ENCODE data around the gene PITPNM1. TPM values are rescaled to one million over a fixed set of nuclear protein-coding genes. Genes with fewer than 3 reads are reported as not detected.
A peak's percentile ranks its signal among the peaks of the same experiment; 100 is the strongest.
"Not testable (repeated sequence)": the region's sequence is repeated elsewhere in the genome, so short reads cannot be mapped to it uniquely, and the experiment has no call there.

PITPNM1 gene
- total RNA-seq, result 118 and 120 TPM in 2 replicates

DNA sequence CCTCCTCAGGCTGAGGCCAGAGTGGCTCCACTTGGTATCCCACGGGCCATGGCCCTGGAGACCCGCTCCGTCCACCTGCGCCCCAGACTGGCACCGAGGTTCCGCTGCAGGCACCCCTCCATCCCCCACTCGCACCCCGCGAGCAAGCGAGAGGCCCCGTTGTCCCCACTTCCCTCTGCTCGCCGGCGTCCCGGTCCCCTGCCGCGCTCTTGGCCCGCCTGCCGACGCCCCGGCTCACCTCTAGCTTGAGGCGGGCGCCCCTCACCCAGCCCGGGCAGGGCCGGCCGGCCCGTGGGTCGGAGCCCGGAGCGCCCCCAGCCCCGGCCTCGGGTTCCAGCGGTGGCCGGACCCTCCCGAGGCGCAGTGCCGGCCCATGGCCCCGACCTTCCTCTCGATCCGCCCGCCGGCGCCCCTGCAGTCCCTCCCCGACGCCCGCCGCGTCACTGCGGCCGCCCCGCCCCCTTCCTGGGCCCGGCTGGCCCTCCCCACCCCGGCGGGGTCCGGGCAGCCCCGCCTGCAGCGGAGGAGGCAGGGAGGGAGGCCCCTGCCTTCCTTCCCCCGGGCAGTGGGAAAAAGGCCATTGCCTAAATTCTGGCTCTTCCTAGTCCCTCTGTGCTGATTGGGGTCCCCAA lies at the start of gene PITPNM1:
TSS of gene PITPNM1 (minus strand) at position 414 of the 632 bp plus-strand sequence. CDS start 1,183 bp downstream, outside the sequence.
- Mint-ChIP-seq H3K36me3 (ENCODE audit: low read depth) (peaks cover 50% of the 10 kb centered on the region), H3K9me3 (no peaks in the 10 kb centered on the region), H3K27ac (peak within 1 kb of the TSS; percentile 98), H3K4me3 (ENCODE audit: low read depth) (peak within 1 kb of the TSS; percentile 92), H3K4me1 (ENCODE audit: low read depth) (peaks cover 36% of the 10 kb centered on the region), H3K27me3 (ENCODE audit: low read depth) (peaks cover 3% of the 10 kb centered on the region)
- DNase-seq (ENCODE audit: low spot score), result peak; percentile 74
- intact Hi-C loops (cut with micrococcal nuclease), result loop anchor here (5.0 kb wide), 4 partner anchors 83 to 233 kb away; partner anchors contain the start of gene ANKRD13D

DNA sequence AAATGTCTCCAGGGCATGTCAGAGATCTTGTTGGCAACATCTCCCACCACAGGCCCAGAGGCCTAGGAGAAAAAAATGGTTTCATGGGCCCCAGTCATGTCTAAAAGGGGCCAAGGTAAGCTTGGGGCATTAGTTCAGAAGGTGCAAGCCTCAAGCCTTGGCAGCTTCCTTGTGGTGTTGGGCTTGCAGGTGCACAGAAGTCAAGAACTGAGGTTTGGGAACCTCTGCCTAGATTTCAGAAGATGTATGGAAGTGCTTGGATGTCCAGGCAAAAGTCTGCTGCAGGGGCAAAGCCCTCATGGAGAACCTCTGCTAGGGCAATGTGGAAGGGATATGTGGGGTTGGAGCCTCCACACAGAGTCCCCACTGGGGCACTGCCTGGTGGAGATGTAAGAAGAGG lies 46.5 kb upstream of the PITPNM1 start:
- H3K4me3 Mint-ChIP-seq (ENCODE audit: low read depth), result not testable (repeated sequence)

GRCh38 chr11:67551127-67551526 lies 46.0 kb upstream of the PITPNM1 start:
- DNase-seq (ENCODE audit: low spot score), result no peak
- intact Hi-C loops (cut with micrococcal nuclease), result no loop called here
- H3K36me3 Mint-ChIP-seq (ENCODE audit: low read depth), result no peaks in the 10 kb centered on the region
- H3K27ac Mint-ChIP-seq, result no peak overlapping the region
- no peaks in the 10 kb centered on the region for H3K4me1 Mint-ChIP-seq (ENCODE audit: low read depth)
- no peak overlapping the region for H3K4me3 Mint-ChIP-seq (ENCODE audit: low read depth)
- no peaks in the 10 kb centered on the region for H3K9me3 Mint-ChIP-seq
- H3K27me3 Mint-ChIP-seq (ENCODE audit: low read depth), result peaks cover 10% of the 10 kb centered on the region

More for the DNA sequence above, 46.5 kb upstream of the PITPNM1 start:
- H3K36me3 Mint-ChIP-seq (ENCODE audit: low read depth); H3K9me3 Mint-ChIP-seq; DNase-seq (ENCODE audit: low spot score); intact Hi-C loops (cut with micrococcal nuclease); H3K27me3 Mint-ChIP-seq (ENCODE audit: low read depth); H3K27ac Mint-ChIP-seq; H3K4me1 Mint-ChIP-seq (ENCODE audit: low read depth): not testable (repeated sequence)

GRCh38 chr11:67548555-67549110 lies 43.5 kb upstream of the PITPNM1 start:
- no peak for DNase-seq (ENCODE audit: low spot score)
- intact Hi-C loops (cut with micrococcal nuclease), result no loop called here
- Mint-ChIP-seq H3K4me1 (ENCODE audit: low read depth) (no peaks in the 10 kb centered on the region), H3K4me3 (ENCODE audit: low read depth) (no peak overlapping the region), H3K27me3 (ENCODE audit: low read depth) (peaks cover 11% of the 10 kb centered on the region), H3K27ac (no peak overlapping the region), H3K9me3 (no peaks in the 10 kb centered on the region), H3K36me3 (ENCODE audit: low read depth) (no peaks in the 10 kb centered on the region)

DNA sequence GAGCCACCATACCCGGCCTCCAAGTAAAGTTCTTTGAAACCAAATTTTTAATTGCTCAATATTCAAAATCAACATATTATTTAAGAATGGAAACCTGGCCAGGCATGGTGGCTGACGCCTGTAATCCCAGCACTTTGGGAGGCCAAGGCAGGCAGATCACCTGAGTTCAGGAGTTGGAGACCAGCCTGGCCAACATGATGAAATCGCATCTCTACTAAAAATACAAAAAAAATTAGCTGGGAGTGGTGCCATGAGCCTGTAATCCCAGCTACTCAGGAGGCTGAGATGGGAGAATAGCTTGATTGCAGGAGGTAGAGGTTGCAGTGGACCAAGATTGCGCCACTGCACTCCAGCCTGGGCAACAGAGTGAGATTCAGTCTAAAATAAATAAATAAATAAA lies 42.9 kb upstream of the PITPNM1 start:
- H3K4me1 Mint-ChIP-seq (ENCODE audit: low read depth); H3K36me3 Mint-ChIP-seq (ENCODE audit: low read depth); H3K27ac Mint-ChIP-seq; H3K9me3 Mint-ChIP-seq; H3K4me3 Mint-ChIP-seq (ENCODE audit: low read depth); intact Hi-C loops (cut with micrococcal nuclease); DNase-seq (ENCODE audit: low spot score): not testable (repeated sequence)
- peaks cover 11% of the 10 kb centered on the region for H3K27me3 Mint-ChIP-seq (ENCODE audit: low read depth)

- intact Hi-C loops (cut with micrococcal nuclease), result no loop called here
- H3K27ac Mint-ChIP-seq, result no peak overlapping the region
- H3K4me1 Mint-ChIP-seq (ENCODE audit: low read depth), result no peaks in the 10 kb centered on the region
- peaks cover 9% of the 10 kb centered on the region for H3K27me3 Mint-ChIP-seq (ENCODE audit: low read depth)
- H3K4me3 Mint-ChIP-seq (ENCODE audit: low read depth), result no peak overlapping the region
- H3K36me3 Mint-ChIP-seq (ENCODE audit: low read depth), result no peaks in the 10 kb centered on the region
- H3K9me3 Mint-ChIP-seq, result no peaks in the 10 kb centered on the region
- no peak for DNase-seq (ENCODE audit: low spot score)
Observed at GRCh38 chr11:67545280-67545679, 40.1 kb upstream of the PITPNM1 start.

- intact Hi-C loops (cut with micrococcal nuclease), result no loop called here
- no peaks in the 10 kb centered on the region for H3K9me3 Mint-ChIP-seq
- H3K4me1 Mint-ChIP-seq (ENCODE audit: low read depth), result no peaks in the 10 kb centered on the region
- no peaks in the 10 kb centered on the region for H3K36me3 Mint-ChIP-seq (ENCODE audit: low read depth)
- H3K27me3 Mint-ChIP-seq (ENCODE audit: low read depth), result peaks cover 9% of the 10 kb centered on the region
- no peak overlapping the region for H3K4me3 Mint-ChIP-seq (ENCODE audit: low read depth)
- no peak for DNase-seq (ENCODE audit: low spot score)
- H3K27ac Mint-ChIP-seq, result no peak overlapping the region
Observed at GRCh38 chr11:67544616-67545242, 39.6 kb upstream of the PITPNM1 start.

DNA sequence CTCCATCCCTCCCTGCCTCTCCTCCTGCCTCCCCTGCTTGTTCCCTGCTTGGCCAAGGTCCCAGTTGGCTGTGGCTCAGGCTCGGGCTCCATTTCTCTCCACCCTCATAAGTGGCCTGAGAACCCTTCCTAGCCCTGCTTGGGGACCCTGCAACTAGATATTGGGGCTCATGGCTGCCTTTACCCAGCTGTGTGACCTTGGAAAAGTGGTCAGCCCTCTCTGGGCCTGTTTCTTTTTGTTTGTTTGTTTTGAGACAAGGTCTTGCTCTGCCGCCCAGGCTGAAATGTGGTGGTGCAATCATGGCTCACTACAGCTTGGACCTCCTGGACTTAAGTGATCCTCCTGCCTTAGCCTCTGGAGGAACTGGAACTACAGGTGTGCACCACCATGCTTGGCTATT lies 38.4 kb upstream of the PITPNM1 start:
- Mint-ChIP-seq H3K27me3 (ENCODE audit: low read depth) (peaks cover 9% of the 10 kb centered on the region), H3K4me1 (ENCODE audit: low read depth) (no peaks in the 10 kb centered on the region), H3K36me3 (ENCODE audit: low read depth) (no peaks in the 10 kb centered on the region), H3K4me3 (ENCODE audit: low read depth) (no peak overlapping the region), H3K27ac (no peak overlapping the region), H3K9me3 (no peaks in the 10 kb centered on the region)
- intact Hi-C loops (cut with micrococcal nuclease), result no loop called here
- no peak for DNase-seq (ENCODE audit: low spot score)

DNA sequence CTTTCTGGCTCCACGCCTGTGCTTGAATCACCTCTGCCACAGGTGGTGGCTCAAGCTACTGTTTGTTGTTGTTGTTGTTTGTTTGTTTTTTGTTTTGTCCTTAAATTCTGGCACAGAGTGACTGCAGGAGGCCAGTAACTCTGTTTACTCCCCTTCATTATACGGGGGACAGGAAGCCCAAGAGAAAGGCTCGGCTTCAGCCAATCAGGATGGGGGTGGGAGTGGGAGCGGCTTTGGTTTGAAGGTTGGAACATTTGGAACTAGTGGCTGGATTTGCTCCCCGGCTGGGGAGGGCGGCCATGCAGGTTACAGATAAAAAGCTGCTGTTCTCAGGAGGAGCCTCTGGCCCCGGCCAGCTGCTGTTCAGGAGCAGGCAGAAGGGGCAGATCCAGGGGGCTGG lies 37.8 kb upstream of the PITPNM1 start:
- Mint-ChIP-seq H3K4me1 (ENCODE audit: low read depth) (no peaks in the 10 kb centered on the region), H3K4me3 (ENCODE audit: low read depth) (no peak overlapping the region), H3K36me3 (ENCODE audit: low read depth) (no peaks in the 10 kb centered on the region), H3K27me3 (ENCODE audit: low read depth) (peaks cover 9% of the 10 kb centered on the region), H3K9me3 (no peaks in the 10 kb centered on the region), H3K27ac (no peak overlapping the region)
- intact Hi-C loops (cut with micrococcal nuclease), result no loop called here
- DNase-seq (ENCODE audit: low spot score), result no peak

DNA sequence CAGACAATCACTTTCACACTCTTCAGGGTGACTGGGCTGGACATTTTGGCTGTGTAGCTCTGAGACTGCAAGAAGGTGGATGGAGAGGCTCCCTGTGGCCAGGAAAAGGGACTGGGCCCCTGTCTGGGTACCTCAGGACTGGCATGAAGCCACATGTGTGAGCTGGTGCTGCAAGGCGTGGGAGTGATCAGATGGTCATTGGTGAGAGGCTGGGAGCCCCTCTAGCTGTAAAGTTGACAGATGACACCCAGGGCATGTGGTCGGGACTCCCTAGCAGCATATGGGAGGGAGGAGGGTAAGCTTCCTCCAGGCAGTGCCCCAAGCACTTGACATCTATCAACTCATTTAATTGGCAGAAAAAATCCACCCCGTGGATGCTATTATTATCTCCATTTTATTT lies 37.0 kb upstream of the PITPNM1 start:
- no peak for DNase-seq (ENCODE audit: low spot score)
- Mint-ChIP-seq H3K4me1 (ENCODE audit: low read depth) (no peaks in the 10 kb centered on the region), H3K27ac (no peak overlapping the region), H3K4me3 (ENCODE audit: low read depth) (no peak overlapping the region), H3K27me3 (ENCODE audit: low read depth) (peaks cover 9% of the 10 kb centered on the region), H3K36me3 (ENCODE audit: low read depth) (no peaks in the 10 kb centered on the region), H3K9me3 (no peaks in the 10 kb centered on the region)
- intact Hi-C loops (cut with micrococcal nuclease), result no loop called here

DNA sequence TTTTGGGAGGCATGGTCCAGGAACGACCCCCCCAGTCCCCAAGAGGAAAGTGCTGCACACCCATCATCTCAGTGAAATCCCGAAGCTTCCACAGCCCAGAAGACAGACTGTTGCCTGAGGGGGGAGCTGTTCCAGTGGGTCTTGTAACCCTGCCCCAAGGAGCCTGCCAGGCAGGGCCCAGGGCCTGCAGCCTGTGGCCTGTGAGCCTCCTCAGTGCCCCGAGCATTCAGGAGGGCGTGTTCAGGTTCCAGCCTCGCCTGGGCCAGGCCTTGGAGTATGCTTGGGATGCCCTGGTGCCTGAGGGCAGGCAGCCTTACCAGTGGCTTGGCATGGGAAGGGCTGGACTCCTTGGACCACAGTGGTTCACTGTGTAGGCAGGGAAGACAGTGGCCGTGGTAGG lies 36.0 kb upstream of the PITPNM1 start:
- Mint-ChIP-seq H3K36me3 (ENCODE audit: low read depth) (no peaks in the 10 kb centered on the region), H3K9me3 (no peaks in the 10 kb centered on the region), H3K27me3 (ENCODE audit: low read depth) (peaks cover 4% of the 10 kb centered on the region), H3K4me3 (ENCODE audit: low read depth) (no peak overlapping the region), H3K27ac (no peak overlapping the region), H3K4me1 (ENCODE audit: low read depth) (no peaks in the 10 kb centered on the region)
- intact Hi-C loops (cut with micrococcal nuclease), result no loop called here
- DNase-seq (ENCODE audit: low spot score), result no peak

GRCh38 chr11:67539550-67539949 lies 34.4 kb upstream of the PITPNM1 start:
- Mint-ChIP-seq H3K27ac (no peak overlapping the region), H3K27me3 (ENCODE audit: low read depth) (no peaks in the 10 kb centered on the region), H3K36me3 (ENCODE audit: low read depth) (no peaks in the 10 kb centered on the region), H3K9me3 (peaks cover 2% of the 10 kb centered on the region), H3K4me1 (ENCODE audit: low read depth) (no peaks in the 10 kb centered on the region), H3K4me3 (ENCODE audit: low read depth) (no peak overlapping the region)
- DNase-seq (ENCODE audit: low spot score), result no peak
- intact Hi-C loops (cut with micrococcal nuclease), result no loop called here

DNA sequence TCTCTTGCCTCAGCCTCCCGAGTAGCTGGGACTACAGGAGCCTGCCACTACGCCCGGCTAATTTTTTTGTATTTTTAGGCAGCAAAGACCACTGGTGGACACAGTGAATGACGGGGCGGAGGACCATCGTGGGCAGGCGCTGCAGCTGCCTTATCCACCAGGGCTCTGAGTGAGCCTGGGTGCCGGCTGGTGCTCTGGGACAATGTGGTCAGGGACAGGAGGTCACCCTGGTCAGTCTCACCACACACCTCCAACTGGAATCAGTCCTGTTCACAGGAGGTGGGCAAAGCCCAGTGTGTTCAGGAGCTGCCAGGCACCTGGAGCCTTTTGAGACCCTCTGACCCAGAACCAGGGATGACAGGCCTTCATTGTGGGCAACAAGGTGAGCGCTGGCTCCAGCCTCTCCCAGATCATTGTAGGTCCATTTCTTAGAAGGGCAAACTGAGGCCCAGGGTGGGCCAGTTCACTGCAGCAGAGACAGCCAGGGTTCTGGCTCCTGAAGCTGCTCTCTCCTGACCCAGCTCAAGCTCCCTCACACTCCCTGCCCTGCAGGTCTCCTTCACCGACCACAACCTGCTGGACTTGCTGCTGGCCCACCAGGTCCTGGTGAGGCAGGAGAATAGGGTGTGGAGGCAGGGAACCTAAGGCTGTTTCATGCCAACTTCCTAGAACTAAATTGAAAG lies 33.8 kb upstream of the PITPNM1 start:
- H3K9me3 Mint-ChIP-seq, result peaks cover 7% of the 10 kb centered on the region
- intact Hi-C loops (cut with micrococcal nuclease), result no loop called here

More for the DNA sequence above, 33.8 kb upstream of the PITPNM1 start:
- H3K27ac Mint-ChIP-seq, result no peak overlapping the region
- H3K4me1 Mint-ChIP-seq (ENCODE audit: low read depth), result no peaks in the 10 kb centered on the region
- no peak for DNase-seq (ENCODE audit: low spot score)
- no peaks in the 10 kb centered on the region for H3K27me3 Mint-ChIP-seq (ENCODE audit: low read depth)
- H3K4me3 Mint-ChIP-seq (ENCODE audit: low read depth), result no peak overlapping the region
- H3K36me3 Mint-ChIP-seq (ENCODE audit: low read depth), result no peaks in the 10 kb centered on the region
